GM21576 (cell line): Measurements from ENCODE around the gene GLI3.

Experiments used
- ATAC-seq: cut with Tn5 transposase; IDR thresholded peaks from one replicate; pipeline ENCODE4 v1.9.1; 2021; ENCODE audit warnings: mild to moderate bottlenecking, moderate library complexity; ENCODE audit not compliant: unreplicated experiment

GLI3 gene

DNA sequence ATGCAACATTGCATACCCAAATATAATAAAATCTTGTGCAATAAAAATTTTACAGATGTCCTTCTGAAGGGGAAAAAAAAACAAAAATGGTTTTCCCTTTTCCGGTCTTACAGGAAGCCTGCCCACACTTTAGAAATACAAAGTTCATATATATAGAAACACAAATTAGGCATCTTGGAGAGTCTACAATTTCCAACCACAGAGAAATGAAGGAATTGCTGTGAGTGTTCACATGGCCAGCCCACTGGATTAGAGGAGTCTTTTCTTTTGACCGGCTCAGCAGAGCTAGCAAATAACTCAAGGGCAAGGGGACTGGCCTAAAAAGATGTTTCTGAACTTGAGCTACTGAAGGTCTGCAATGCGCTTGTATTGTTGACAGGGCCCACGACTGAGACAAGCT lies 92.4 kb downstream of the GLI3 start:
- ATAC-seq, result no peak

- no peak for ATAC-seq
Observed at GRCh38 chr7:42143711-42144600, 93.1 kb downstream of the GLI3 start.

DNA sequence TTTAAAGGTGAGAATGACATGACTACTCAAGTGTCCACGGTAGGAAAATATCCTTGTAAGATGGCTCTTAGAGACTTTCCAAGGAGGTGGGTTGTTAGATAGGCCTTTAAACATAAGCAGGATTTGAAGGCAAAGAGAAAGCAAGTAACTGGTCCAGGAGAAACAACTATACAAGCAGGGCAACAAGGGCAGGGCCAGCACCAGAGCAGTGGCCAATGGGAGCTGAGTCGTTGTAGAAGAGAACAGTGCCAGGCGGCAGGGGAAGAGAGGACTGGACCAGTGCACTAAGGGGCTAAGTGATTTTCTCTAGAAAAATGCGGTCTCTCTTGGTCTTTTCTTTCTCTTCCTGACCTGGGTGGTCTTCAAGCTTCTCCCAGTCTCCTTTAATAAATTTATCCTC lies 94.9 kb downstream of the GLI3 start:
- ATAC-seq, result no peak

GRCh38 chr7:42139751-42140150 lies 97.3 kb downstream of the GLI3 start:
- ATAC-seq, result no peak

DNA sequence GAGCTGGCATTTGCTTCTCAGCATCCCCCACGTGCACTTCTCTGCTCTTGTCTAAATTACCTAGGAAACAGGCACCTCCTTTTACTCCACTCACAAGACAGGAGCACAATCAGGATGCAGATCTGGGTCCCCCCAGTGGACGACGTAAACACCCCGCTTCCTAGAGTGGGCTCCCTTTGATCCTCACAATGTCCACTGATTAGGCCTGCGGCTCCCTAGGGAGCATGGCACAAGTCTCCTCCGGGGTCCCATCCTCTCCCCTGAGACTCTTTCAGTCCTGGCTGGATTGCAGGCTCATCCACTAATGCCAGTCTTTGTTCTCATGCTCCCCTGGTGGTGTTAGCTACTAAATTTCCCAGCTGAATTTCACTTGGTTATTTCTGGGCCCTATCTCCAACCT lies 98.3 kb downstream of the GLI3 start:
- ATAC-seq, result no peak

GRCh38 chr7:42137941-42138340 lies 99.1 kb downstream of the GLI3 start:
- ATAC-seq, result no peak

DNA sequence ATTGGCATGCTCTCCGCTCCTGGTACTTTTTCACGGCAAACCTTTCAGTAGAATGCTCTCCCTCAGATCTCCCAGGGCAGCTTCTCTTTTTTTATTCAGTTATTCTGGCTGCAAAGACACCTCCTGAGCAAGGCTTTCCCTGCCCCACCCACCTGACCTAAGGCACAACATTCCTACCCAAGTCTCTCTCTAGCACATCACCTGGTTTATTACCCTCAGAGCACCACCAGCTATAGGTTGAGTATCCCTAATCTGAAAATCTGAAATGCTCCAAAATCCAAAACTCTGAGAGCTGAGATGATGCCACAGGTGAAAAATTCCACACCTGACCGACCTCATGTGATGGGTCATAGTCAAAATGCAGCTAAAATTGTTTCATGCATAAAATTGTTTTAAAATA lies 99.6 kb downstream of the GLI3 start:
- ATAC-seq, result no peak

DNA sequence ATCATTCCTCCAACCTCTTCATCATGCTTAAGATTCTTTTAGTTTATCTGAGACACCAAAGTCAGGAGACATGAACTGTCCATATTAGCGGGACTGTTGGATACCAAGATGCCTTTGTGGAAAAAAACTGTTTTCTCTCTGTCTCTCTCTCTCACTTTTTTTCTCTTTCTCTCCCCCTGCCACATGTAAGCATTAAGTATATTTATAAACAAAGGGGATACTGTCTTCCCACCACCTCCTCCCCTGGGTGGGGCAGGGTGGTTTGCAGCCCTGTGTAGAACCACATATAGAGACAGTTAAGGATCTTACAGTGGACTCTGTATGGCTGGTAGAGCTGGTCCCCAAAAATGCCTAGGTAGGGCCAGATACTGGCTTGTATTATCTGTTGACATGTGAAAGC lies 101.3 kb downstream of the GLI3 start:
- ATAC-seq, result no peak

- ATAC-seq, result no peak
Observed at GRCh38 chr7:42134276-42134876, 102.6 kb downstream of the GLI3 start.

DNA sequence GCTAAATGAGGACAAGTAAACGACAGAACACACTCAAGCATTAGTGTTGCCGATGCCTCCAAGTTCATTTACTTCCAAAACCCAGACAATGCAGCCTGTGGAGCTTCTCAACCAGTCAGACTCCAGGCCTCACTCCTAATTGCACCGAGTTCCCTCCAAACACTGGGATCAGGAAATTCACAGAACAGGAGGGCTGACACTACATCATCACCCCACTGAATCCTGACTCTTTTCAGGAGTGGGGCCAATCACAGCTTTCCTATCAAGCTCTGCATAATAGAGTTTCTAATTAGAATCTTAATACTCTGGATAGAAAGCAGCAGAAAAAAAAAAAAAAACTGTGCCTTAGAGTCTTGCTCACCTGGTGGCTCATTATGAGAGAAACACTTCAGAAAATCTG lies 103.7 kb downstream of the GLI3 start:
- no peak for ATAC-seq

GRCh38 chr7:42128703-42129102 lies 108.3 kb downstream of the GLI3 start:
- ATAC-seq, result no peak

DNA sequence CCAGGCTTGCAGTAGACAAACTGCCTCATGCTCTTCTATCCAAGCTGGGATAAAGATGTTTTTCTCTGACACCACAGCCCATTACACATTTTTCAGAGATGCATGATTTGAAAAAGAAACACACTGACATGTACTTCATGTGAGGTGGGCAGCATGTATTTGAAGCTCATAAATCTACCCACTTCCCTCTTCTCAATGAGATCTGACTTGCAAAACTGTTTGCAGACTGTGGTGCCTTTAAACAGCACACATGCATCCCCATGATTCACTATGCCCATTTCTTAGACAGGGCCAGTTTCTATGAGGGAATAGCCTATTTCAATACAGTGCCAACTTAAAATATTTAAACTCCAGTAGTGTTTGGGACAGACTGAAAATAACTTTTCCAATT lies 109.8 kb downstream of the GLI3 start:
- no peak for ATAC-seq

GRCh38 chr7:42126475-42127231 lies 110.4 kb downstream of the GLI3 start:
- no peak for ATAC-seq

DNA sequence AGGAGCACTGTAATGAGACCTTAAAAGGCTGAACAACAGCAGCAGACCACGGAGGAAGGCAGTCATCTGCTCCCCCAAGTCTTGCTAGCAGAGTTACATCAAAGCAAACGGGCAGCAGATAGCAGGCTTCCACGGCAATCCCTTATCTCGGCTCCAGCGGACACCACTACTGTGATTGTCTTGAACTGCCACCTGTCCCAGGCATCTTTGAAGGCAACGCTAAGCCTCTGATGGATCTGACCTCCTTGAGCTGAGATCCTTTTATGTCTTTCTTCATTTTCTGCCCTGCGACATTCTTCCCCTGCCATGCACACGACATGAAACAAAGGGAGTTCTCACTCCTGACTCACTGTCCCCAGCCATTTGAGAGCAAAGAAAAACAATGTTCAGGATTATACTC lies 111.7 kb downstream of the GLI3 start:
- ATAC-seq, result no peak

DNA sequence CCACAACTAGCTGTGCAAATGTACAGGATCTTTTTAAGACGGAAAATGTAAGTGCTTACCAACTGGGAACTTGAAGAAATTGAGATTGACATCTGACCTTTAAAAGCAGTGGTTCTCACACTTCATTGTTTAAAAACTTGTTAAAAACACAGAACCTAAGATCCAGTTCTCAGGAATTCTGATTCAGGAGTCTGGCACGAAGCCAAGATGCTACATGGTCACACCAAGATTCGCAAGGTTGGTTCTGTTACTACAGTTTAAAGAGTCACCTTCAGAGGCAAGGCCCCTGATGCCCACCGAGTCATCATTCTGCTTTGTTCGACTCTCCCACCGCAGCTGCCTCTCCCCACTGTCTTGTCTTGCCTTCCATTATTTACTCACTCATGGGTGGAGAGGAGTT lies 113.3 kb downstream of the GLI3 start:
- ATAC-seq, result no peak

DNA sequence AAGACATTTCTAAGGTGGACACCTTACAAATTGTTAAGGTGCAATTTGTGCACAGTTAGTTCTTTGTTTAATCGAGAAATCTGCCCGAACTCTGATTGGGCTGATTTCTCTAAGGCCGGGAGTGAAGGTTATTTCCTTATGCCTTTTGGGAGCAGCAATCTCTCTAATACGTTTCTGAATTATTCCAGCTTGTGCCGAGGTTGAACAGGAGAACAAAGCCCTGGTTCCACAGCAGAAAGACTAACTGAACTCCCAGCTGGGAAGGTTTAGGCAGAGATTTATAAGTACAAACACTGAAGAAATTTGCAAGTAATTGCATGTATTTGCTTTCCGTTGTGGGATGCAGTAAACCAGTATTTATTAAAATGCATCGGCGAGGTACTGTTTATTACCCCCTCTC lies 116.8 kb downstream of the GLI3 start:
- ATAC-seq, result no peak

GRCh38 chr7:42117201-42117600 lies 119.8 kb downstream of the GLI3 start:
- ATAC-seq, result no peak

DNA sequence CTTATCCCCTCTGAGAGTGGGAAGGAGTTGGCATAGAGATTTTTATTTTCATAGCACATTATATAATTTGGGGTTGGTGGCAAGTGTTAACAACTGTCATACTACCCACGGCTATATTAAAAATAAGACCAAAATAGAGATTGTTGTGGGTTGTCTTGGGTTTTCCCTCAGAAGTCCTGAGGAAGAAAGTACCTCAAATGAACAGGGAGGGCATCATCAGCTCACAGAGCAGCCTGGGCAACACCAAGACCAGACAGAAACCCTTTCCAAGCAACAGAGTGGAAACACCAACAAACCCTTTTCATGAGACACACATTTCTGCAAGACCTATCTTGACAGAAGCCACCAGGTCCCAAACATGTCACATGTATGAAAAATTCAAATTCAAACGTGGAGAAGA lies 121.2 kb downstream of the GLI3 start:
- no peak for ATAC-seq

DNA sequence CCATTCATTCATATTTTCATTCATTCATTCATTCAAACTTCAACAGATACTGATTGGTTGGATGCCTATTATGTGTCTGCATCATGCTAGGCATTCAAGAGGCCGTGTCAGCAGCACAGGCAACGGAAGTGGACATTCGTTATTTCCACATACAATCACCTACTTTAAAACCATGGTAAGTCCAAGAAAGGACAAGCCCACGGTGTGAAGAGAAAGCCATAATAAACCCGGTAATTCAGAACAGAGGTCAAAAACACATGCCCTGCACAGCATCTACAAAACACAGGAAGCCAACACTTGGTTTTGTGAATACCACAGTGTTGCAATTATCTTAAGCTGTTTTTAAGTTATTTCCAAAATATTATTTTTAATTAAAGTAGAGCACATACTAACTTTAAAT lies 126.7 kb downstream of the GLI3 start:
- no peak for ATAC-seq

DNA sequence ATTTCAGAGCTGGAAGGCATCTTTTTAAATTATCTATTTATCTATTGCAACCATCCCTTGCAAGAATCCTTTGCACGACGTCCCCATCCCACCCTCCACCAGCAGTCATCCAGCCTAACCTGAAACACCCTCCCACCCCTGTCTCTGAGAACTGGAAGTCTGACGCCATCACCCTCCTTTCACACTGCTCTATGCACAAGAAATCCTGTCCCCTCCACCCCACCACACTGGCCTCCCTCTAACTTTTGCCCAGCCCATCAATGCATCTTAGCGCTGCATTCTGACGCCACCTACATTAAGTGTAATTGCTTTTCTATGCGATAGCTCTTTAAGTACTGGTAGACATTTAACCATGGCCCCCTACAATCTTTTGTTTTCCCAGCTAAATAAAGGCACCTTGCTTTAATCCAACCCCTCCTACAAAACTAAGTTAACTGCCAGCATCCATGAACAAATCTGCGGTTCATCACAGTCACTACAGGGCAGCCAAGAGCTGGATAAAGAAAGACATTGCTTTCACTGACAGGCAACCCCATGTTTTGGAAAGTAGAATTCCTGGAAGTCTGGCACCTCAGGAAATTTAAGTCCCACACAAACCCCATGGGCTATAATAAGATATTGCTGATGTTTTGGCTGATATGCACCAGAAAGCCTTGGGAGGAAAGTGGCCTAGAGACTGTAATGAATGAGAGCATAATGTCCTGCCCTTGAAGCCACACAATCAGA lies 128.0 kb downstream of the GLI3 start:
- no peak for ATAC-seq
